NCI-H1417 (cell line): ENCODE data around the gene TMEM184A.
"Not testable (repeated sequence)": the region's sequence is repeated elsewhere in the genome, so short reads cannot be mapped to it uniquely, and the experiment has no call there.

ENCODE experiments used
- DNase-seq, 3 experiments: peaks; one replicate each; lab custom pipeline; 2025; lab: John Stamatoyannopoulos, UW

The TMEM184A gene

GRCh38 chr7:1525409-1525808 is 30.6 kb downstream of the TMEM184A start:
- no peak for DNase-seq

GRCh38 chr7:1523844-1524243 is 32.2 kb downstream of the TMEM184A start:
- DNase-seq, result no peak

- no peak for DNase-seq
These were observed 32.8 kb downstream of the TMEM184A start for GRCh38 chr7:1523208-1523607.

GRCh38 chr7:1521456-1521855 is 34.5 kb downstream of the TMEM184A start:
- no peak for DNase-seq

GRCh38 chr7:1520539-1521234 is 35.3 kb downstream of the TMEM184A start:
- no peak for DNase-seq

GRCh38 chr7:1519322-1519922 is 36.6 kb downstream of the TMEM184A start:
- DNase-seq, result not testable (repeated sequence)

GRCh38 chr7:1516586-1517251 is 39.3 kb downstream of the TMEM184A start:
- no peak for DNase-seq

- not testable (repeated sequence) for DNase-seq
These were observed 40.5 kb downstream of the TMEM184A start for GRCh38 chr7:1515509-1515967.

- no peak for DNase-seq
These were observed 41.0 kb downstream of the TMEM184A start for GRCh38 chr7:1514995-1515401.

DNA sequence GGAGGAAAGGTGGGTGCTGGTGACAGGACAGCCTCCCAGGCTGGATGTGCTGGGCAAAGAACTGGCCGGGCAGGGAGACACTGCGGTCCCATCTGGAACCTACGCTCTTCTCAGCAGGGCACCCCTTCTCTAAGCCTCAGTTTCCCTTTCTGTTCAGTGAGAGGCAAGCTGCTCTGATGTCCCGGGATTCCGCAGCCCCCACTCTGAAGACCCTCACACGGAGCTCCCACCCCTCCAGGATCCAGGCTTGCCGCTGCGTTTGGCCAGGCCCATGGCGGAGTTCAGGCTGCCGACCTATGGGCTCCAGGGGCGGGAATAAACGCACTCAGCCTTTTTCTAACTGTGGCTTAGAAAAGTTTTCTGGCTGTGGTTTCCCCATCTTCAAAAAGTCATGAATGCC is 41.6 kb downstream of the TMEM184A start:
- DNase-seq, result no peak

DNA sequence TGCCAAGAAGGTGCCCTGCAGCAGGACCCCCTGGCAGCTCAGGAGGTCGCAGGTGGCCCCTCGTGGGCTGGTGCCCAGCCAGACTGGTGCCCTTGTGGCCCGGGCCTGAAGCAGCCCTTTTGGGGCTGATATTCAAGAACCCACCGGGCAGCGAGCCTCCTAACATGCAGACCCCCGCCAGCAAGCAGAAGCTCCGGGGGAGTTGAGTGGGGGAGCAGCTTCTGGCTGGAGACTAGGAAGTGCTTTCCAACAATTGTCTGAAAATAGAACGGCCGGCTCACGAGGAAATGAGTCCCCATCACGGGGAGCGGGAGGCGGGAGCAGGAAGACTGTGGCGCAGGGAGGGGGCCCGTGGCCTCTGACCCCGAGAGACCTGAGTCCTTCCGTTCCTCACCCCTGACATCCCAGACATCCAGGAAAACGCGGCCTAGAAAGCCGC is 42.3 kb downstream of the TMEM184A start:
- no peak for DNase-seq

GRCh38 chr7:1512781-1513656 is 43.0 kb downstream of the TMEM184A start:
- peak in 1 of 3 experiments; percentile 26 for DNase-seq

DNA sequence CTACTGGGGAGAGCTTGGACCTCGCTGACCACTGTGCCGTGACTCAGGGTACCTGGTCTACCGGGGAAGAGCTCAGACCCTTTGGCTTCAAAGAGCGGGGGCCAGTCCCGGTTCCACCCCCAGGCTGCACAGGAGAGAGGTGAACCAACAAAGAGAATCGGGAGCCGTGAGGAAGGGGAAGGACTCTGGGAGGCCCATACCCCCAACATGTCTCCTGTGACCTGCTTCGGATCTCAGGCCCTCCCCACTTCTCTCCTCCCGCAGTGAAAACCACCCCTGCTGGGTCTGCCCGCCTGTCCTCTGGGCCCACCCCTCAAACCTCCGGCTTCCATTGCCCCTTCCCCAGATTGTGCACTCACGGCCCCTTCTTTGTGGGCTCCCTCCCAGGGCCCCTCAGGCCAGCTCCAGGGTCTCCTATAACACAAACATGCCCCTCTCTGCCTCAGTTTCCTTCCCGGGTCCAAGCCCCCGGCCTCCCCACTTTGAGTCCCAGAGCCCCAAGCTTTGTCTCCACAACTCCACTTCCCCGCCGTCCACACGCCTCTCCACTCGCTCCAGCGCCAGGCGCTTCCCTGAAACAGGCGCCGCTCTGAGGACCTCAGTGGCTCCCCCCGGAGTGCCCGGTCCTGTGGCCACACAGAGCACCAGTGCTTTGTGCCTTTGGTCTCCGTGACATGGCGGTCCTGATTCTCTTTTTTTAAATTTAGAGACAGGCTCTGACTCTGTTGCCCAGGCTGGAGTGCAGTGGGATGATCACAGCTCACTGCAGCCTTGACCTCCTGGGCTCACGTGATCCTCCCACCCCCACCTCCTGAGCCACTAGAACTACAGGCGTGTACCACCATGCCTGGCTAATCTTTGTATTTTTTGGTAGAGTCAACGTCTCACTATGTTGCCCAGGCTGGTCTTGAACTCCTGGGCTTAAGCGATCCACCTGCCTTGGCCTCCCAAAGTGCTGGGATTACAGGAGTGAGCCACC is 44.3 kb downstream of the TMEM184A start:
- DNase-seq, result no peak

- DNase-seq, result no peak
These were observed 45.2 kb downstream of the TMEM184A start for GRCh38 chr7:1510780-1511154.

GRCh38 chr7:1509226-1509625 is 46.8 kb downstream of the TMEM184A start:
- DNase-seq, result no peak

DNA sequence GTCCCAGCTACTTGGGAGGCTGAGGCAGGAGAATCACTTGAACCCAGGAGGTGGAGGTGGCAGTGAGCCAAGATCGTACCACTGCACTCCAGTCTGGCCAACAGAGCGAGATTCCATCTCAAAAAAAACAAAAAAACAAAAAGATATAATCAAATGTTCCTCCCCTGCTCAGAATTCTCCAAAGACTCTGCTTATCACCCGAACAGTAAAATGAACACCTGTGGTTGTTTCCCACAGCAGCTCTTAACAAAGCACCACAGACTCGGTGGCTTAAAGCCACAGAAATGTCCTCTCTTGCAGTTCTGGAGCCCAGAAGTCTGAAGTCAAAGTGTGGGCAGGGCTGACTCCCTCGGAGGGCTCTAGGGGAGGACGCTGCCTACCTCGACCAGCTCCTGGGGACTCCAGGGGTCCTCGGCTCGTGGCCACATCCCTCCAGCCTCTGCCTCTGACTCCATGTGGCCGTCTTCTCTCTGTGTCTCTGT is 47.7 kb downstream of the TMEM184A start:
- no peak for DNase-seq

DNA sequence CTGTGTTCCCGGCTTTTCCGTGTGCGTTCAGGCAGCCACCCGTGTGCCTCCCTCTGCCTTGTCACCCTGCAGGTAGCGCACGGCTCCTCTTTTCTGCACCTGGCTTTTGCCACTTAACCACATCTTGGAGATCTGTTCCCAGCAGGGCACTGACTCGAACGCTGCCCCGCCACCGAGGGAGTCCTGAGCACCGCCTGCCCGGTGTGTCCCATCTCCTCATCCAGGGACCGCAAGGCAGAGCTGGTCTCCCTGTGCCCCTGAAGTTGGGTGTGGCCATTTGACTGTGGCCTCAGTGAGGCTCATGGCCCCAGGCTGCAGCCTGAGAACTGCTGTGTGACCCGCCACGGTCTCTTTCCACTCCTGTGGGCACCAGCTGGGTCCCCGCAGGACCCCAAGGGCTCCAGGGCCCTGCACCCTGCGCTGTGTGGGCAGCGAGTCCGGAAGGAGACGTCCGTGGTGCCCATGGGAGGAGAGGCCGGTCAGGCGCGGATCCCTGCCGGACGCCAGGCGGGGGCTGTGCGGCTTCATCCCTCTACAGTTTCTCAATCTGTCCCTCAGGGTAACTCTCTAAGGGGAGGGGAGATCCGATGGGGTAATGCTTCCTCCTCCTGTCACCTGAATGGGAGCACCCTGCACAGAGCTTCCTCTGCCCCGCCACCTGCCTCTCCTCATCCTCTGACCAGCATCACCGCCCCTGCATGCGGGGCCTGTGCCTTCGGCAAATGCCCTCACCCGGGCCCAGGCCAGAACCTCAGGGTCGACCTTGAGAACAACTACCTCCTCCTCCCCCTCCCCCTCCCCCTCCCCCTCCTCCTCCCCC is 50.1 kb downstream of the TMEM184A start:
- DNase-seq, result peak; percentile 42 to 71 (median 65)

DNA sequence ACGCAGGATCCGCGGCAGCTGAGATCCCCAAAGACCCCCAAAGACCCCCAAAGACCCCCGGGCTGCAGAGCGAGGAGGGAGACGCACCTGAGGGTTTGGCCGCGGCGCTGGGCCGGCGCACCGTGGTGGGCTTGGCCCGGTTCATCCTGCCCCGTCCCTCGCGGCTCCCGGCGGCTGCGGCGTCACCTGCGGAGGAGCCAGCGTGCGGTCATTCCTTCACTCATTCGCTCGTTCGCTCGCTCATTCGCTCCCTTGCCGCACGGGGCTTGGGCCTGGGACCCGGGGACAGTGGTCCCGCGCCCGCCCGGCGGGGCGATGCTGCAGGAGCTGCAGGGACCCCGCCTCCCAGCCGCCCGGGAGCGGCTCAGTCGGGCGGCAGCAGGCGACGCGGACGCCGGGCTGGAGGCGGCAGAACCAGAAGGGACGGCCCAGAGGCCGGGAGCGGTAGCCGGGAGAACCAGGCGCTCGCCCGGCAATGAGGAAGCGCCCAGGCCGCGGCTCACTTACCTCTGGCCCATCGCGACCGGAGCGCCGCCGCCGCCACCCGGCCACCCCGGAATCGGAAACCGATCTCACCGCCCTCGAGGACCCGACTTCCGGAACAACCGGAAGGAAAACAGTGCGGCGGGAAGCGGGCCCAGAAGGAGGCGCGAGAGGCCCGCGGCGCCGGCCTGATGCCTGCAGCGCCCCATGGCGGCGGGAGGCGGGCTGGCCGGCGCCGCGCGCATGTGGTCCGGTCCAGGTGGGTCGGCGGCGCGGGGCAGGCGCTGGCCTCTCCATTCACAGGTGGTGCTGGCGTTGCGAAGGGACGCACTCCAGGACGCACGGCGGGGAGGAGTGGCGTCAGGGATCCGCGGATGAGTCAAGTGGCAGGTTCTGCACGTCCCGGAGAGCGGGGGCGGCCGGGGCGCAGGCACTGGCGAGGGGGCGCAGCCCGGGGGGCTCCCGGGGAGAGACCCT is 51.9 kb downstream of the TMEM184A start, which contains the start of gene INTS1:
Gene INTS1, minus strand, starts transcription at position 574 of the 960 bp plus-strand sequence. Its CDS starts 429 bp downstream, at position 145.
- peak; percentile 92 to 96 (median 96) for DNase-seq
